NCI-H1105 treated with DMSO at 0.1 percent for 48 hours (cell line): ENCODE data around the gene CSTF3.

ENCODE experiments used
- DNase-seq: peaks from one replicate; lab custom pipeline; 2025; lab: John Stamatoyannopoulos, UW

The CSTF3 gene

GRCh38 chr11:33040862-33041453 lies 120.3 kb downstream of the CSTF3 start:
- DNase-seq, result no peak

- DNase-seq, result peak; percentile 70
Measured at GRCh38 chr11:33040033-33040861, 121.0 kb downstream of the CSTF3 start.

GRCh38 chr11:33039274-33040032 lies 121.8 kb downstream of the CSTF3 start, which contains the start of gene TCP11L1:
Gene TCP11L1, plus strand, starts transcription at chr11:33039572. Its CDS starts 4,202 bp downstream, at chr11:33043774.
- peak; percentile 96 for DNase-seq

GRCh38 chr11:33035011-33035410 lies 126.3 kb downstream of the CSTF3 start:
- no peak for DNase-seq
